Epithelial cell of esophagus (primary cell): ENCODE results near the gene LIG1.

Experiments used
- DNase-seq: peaks from one replicate; pipeline ENCODE4 v3.0.0; 2010; ENCODE audit warnings: low read depth
- H3K4me3 ChIP-seq: 2 replicates; pipeline ENCODE4 v1.5.1; 2011; ENCODE audit warnings: mild to moderate bottlenecking, low read length, control low read depth
- TF ChIP-seq, protein P1 (sequence below): IDR thresholded peaks from 2 replicates; pipeline ENCODE4 v1.5.1; 2011; ENCODE audit warnings: low read depth, mild to moderate bottlenecking, low read length, control low read depth, inconsistent platforms; ENCODE audit not compliant: insufficient read depth; ENCODE audit errors: missing control alignments

The LIG1 gene

DNA sequence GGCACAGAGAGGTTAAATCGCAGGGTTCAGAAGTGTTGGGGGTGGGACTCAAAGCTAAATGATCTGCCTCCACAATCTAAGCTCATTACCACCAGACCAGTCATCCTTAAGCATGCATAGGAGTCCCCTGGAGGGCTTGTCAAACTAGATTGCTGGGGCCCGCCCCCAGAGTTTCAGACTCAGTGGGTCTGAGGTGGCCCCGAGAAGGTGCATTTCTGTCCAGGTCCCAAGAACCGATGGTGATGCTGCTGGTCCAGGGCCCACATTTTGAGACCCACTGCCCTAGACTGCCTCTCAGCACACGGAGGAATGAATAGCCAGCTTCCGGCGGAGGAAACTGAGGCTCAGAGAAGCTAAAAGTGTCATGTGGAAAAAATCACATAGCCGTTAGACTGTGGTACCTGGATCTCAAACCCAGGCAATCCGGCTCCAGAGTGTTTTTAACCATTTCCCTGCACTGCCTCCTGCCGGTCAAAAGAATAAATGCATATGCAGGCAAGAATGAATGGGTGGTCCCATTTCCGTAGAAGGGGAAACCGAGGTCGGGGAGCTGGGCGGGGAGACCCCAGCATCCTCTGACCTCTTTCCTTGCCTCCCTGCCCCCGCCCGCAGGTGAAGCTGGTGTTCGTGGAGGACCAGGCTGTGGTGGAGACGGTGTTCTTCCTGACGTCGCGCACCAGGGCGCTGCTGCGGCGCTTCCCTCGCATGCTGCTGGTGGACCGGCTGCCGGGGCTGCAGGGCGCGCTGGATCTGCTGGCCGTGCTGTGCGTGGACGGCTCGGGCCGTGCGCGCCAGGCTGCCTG, 24.1 kb upstream of the LIG1 start:
- H3K4me3 ChIP-seq = no peak overlapping the region
- TF ChIP-seq, protein P1, sequence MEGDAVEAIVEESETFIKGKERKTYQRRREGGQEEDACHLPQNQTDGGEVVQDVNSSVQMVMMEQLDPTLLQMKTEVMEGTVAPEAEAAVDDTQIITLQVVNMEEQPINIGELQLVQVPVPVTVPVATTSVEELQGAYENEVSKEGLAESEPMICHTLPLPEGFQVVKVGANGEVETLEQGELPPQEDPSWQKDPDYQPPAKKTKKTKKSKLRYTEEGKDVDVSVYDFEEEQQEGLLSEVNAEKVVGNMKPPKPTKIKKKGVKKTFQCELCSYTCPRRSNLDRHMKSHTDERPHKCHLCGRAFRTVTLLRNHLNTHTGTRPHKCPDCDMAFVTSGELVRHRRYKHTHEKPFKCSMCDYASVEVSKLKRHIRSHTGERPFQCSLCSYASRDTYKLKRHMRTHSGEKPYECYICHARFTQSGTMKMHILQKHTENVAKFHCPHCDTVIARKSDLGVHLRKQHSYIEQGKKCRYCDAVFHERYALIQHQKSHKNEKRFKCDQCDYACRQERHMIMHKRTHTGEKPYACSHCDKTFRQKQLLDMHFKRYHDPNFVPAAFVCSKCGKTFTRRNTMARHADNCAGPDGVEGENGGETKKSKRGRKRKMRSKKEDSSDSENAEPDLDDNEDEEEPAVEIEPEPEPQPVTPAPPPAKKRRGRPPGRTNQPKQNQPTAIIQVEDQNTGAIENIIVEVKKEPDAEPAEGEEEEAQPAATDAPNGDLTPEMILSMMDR = peak; percentile 52
- no peak for DNase-seq

DNA sequence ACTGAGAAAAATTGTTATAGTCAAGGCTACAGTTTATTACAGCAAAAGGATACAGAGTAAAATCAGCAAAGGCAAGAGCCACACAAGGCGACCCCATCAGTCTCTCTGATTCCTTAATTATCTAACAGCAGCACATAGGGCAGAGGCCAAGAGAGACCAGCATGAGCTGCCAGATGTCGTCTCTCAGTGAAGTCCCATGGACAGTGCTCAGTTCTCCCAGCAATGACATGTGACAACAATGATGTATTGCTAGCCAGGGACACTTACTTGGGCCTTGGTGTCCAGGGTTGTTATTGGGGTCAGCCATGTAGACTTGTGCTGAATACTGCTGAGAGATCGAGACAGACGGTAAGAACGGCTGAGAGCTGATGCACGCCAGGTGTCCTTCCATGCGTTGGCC, 22.6 kb upstream of the LIG1 start:
- TF ChIP-seq, protein P1 = no peak
- no peak overlapping the region for H3K4me3 ChIP-seq
- DNase-seq = no peak

DNA sequence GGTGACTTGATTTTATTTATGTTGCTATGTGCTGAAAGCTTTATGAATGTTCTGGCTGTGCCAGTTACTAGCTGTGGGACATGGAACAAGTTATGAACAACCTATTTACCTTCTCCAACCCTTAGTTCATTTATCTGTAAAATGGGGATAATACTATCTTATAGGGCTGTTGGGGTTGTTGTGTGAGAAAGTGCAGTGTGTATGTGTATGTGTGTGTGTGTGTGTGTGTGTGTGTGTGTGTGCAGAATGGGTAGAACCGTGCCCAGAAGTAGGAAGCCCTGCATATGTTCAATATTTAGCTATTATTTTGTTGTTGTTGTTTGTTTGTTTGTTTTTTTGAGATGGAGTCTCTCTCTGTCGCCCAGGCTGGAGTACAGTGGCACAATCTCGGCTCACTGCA, 20.7 kb upstream of the LIG1 start:
- TF ChIP-seq, protein P1 = no peak
- DNase-seq = no peak

DNA sequence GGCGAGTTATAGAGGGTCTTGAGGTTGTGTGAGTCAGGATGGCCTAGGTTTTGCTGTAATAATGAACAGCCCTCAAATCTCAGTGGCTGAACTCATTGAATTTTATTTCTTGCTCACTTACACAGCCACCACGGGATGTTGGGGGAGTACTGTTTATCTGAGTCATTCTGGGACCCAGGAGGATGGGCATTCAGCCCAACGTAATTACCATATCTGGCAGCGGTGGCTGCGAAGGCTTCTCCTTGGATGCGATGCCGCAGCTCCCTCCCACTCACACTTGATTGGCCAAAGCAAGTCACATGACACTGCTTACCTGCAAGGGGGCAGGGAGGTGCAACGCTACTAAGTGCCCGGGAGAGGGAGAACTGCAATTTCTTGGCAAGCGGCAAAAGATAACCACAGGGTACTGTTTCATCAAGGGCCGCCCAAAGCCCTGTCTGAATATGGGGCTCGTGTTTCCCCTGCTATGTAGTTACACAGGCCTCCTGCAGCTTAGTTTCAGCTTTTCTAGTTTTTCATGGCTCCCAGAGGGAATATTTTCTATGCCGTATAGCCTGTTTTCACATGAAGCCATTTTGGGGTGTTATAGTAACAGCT, 20.2 kb upstream of the LIG1 start:
- TF ChIP-seq, protein P1 = peak; percentile 71
- DNase-seq = peak; percentile 97
- H3K4me3 ChIP-seq = no peak overlapping the region

More for the DNA sequence above, 20.7 kb upstream of the LIG1 start:
- no peak overlapping the region for H3K4me3 ChIP-seq

DNA sequence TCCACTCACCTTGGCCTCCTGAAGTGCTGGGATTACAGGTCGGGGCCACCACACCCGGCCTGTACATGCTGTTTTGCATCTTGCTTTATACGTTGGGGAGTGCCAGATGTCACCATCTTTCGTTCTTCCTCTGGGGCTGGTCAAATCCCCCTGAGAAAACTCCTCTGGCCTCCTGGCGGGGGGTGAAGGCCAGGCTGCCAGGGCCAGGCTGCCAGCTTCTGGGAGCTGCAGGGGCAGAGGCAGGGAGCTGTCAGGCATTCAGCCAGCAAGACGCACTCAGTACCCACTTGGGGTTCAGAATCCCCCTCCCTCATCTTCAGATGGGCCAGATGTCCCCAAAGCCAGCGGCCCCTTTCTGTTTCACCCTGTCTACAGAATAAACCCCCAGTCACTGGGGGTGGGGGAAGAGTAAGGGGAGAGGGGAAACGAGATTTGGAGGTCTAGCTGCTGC, 16.4 kb upstream of the LIG1 start:
- TF ChIP-seq, protein P1 = no peak
- no peak for DNase-seq

DNA sequence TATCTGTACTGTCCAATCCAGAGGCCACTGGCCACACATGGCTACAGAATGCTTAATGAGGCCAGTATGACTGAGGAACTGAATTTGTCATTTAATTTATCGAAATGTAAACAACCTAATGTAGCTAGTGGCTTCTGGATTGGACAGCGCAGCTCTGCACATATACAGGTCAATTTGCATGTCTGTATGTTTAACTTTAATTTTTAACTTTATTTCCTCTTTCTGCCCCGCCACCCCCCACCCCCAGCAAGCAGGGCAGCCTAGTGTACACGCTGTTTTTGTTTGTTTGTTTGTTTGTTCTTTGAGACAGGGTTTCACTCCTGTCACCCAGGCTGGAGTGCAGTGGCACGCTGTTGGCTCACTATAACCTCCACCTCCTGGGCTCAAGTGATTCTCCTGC, 15.9 kb upstream of the LIG1 start:
- TF ChIP-seq, protein P1 = no peak
- H3K4me3 ChIP-seq = no peak overlapping the region
- DNase-seq = no peak

More for the DNA sequence above, 16.4 kb upstream of the LIG1 start:
- H3K4me3 ChIP-seq = no peak overlapping the region
